ENCODE data around the gene UGT1A3.
"Not testable (repeated sequence)": the region's sequence is repeated elsewhere in the genome, so short reads cannot be mapped to it uniquely, and the experiment has no call there.

The UGT1A3 gene

GRCh38 chr2:233728723-233729301 is at the start of gene UGT1A3:
UGT1A3 (plus strand) TSS chr2:233729042; CDS start chr2:233729127, 85 bp downstream.
- DNase-seq, result no peak

DNA sequence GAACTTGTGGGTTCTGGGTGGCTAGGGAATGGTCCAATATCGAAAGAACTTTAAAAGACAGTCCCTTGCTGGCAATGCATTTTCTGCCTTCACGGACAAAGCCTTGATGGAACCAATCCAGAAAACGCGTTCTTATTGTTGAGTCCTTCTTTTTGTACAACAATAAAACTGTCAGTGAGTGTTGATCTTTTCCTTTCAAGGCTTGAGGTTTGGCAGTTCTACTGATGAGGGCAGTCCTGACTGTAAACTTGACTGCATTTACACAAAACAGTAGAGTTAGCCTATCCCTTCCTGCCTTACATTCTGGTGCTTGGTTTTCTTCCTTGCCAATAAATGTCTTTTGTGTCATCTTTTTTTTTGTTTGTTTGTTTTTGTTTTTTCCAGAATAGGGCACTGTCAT is 49.6 kb upstream of the UGT1A3 start:
- no peak for DNase-seq

GRCh38 chr2:233680361-233681045 is 48.3 kb upstream of the UGT1A3 start:
- no peak for DNase-seq

DNA sequence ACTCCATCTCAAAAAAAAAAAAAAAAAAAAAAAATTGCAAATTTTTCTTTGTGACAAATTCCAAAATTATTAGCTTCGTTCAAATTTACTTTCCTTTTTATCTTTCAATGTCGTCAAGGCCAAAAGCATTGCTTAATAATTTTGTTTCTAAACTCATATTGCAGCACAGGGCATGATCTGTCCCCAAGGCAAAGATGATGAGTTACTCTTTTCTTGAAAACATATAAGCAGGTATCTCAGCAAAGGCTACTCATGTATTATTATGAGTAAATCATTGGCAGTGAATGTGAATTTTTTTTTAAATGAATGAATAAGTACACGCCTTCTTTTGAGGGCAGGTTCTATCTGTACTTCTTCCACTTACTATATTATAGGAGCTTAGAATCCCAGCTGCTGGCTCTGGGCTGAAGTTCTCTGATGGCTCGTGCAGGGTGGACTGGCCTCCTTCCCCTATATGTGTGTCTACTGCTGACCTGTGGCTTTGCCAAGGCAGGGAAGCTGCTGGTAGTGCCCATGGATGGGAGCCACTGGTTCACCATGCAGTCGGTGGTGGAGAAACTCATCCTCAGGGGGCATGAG is 47.2 kb upstream of the UGT1A3 start, which contains the start of gene UGT1A7:
UGT1A7 (plus strand) TSS at position 381 of the 579 bp plus-strand sequence; CDS start at position 418, 37 bp downstream.
- no peak for DNase-seq

DNA sequence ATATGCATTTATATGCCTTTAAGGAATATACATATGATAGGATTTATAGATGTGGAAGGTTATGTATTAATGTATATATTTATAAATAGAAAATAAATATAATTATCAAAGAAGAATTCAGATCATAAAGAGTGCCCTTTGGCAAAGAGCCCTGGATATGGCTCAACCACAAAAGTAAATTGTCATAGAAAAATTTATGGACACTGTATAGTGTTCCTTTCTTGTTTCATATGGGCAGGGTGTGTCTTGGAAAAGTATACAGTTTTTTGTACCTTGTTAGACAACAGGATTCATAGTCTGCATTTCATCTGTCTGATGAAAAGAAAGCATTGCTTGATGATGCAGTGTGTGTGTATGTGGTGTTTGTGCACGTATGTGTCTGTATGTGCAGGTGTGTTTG is 44.2 kb upstream of the UGT1A3 start:
- DNase-seq, result no peak

DNA sequence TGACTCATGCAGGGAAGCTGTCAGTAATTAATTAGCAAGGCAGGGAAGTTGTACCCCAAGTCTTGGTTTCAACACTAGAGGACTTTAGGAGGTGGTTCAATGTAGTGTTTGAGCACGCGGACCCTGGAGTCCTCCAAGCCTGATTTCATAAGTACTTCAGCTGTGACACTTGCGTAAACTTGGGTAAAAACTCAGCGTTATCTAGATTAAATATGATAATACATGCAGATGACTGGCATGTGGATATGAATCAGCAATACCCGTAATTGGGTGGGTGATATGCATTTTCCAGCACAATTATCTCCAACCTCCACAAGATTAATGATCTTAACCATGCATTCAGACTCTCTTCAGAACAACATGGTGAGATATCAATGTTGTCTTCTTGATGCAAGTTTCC is 41.9 kb upstream of the UGT1A3 start:
- no peak for DNase-seq

GRCh38 chr2:233688341-233688740 is 40.5 kb upstream of the UGT1A3 start:
- DNase-seq, result no peak

GRCh38 chr2:233689031-233689430 is 39.8 kb upstream of the UGT1A3 start:
- no peak for DNase-seq

DNA sequence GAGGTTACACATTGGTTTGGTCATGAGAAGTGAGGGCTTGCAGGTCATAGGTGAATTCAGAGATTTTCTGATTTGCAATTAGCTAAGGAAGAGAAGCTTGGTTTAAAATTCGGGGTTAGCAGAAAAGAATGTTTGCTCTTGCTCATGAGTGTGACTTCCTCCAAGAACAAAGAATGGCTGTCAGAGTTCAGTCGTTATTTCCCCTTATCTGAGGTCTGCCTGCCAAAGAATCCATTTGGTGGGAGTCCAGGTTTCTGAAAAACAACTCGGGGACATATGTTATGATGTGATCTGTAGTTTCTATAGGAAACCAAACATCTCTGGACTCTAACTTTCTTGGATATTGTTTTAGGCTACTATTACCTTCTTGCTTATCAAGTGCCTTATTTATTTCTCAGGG is 39.3 kb upstream of the UGT1A3 start:
- DNase-seq, result no peak

- DNase-seq, result no peak
Measured at GRCh38 chr2:233690444-233690843, 38.4 kb upstream of the UGT1A3 start.

DNA sequence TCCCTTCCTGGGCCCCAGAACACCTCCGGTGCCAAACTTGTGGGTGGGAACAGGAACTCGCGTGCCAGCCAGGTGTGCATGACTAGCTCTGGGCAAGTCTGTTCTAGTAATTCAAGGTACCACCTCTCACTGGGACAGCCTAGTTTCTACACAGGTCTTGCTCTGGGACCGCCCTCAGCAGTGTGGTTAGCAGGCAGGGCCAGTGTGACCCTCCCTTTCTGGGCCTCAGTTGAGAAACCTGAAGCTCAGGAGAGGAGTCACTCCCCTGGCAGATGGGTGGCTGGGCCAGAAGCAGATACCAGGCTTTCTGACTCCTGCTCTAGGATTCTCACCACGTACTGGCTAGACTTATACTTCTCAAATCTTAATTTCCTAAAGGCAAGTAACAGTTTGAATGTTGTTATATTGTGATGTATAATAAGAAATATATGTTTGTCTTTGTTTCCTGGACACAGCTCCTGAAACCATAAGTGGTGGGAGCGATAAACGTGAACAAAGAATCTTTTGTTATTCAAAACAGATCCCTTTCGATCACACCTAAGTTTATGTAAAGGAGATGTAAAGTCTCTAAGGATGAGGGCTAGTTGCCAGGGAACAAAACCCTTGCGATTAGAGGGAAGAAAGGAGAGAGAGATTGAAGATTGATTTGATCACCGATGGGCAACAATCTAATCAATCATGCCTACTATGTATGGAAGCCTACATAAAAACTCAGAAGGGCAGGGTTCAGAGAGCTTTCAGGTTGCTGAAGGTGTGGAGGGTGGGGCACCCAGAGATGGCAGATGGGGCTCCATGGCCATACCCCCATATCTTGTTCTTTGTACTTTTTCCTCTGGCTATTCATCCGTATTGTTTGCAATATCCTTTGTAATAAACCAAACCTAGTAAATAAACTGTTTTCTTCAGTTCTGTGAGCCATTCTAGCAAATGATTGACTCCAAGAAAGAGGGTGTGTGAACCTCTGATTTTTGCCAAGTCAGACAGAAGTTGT is 37.1 kb upstream of the UGT1A3 start:
- no peak for DNase-seq

GRCh38 chr2:233692648-233693047 is 36.2 kb upstream of the UGT1A3 start, which contains the start of gene UGT1A6:
UGT1A6 (plus strand) TSS chr2:233692890; CDS start chr2:233693005, 115 bp downstream.
- no peak for DNase-seq

GRCh38 chr2:233693963-233694362 is 34.9 kb upstream of the UGT1A3 start:
- no peak for DNase-seq

GRCh38 chr2:233698740-233699139 is 30.1 kb upstream of the UGT1A3 start:
- no peak for DNase-seq

- DNase-seq, result no peak
Measured at GRCh38 chr2:233699424-233700027, 29.3 kb upstream of the UGT1A3 start.

GRCh38 chr2:233700028-233700635 is 28.7 kb upstream of the UGT1A3 start:
- DNase-seq, result no peak

- DNase-seq, result not testable (repeated sequence)
Measured at GRCh38 chr2:233700842-233701241, 28.0 kb upstream of the UGT1A3 start.

DNA sequence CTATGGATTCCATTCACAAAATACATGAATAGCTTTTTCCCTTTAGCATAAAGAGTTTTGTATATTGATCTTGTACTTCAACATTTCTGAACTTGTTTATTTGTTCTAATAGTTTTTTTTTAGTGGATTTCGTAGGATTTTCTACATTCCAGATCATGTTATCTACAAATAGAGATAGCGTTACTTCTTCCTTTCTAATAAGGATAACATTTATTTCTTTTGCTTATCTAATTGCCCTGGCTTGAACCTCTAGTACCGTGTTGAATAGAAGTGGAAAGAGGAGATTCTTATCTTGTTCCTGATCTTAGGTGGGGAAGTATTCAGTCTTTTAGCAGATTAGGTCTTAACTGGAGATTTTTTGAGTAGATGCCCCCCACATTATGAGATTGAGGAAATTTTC is 26.6 kb upstream of the UGT1A3 start:
- DNase-seq, result no peak

DNA sequence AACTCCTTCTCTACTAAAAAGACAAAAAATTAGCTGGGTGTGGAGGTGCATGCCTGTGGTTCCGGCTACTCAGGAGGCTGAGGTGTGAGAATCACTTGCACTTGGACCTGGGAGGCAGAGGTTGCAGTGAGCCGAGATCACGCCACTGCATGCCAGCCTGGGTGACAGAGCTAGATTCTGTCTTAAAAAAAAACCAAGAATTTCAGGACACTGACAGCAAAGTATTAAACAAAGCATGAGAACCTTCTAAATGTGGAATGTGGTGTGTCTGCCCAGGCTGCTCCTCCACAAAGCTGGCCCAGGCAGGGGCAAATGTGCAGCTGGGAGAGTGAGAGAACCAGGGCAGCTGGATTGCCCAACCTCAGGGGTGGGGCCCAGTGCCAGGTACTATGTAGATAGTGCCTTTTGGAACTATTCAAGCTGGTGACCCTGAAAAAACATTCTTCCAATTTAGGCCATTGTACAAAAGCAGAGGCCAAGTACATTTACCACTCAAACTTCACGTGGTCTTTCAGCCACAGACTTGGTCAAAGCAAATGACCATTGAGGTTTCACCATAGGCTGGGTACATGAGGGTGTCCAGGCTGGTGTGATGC is 22.8 kb upstream of the UGT1A3 start:
- DNase-seq, result no peak

- DNase-seq, result no peak
Measured at GRCh38 chr2:233706720-233707119, 22.1 kb upstream of the UGT1A3 start.

- DNase-seq, result no peak
Measured at GRCh38 chr2:233707940-233708644, 20.8 kb upstream of the UGT1A3 start.
